PC-3 (cell line): ENCODE measurements around the gene DNHD1. TPM values are rescaled to one million over a fixed set of nuclear protein-coding genes. Genes with fewer than 3 reads are reported as not detected.

ENCODE experiments used
- ATAC-seq: fragments of 200-7000 bp; cut with Tn5 transposase; 2 replicates; pipeline ENCODE4 v1.9.1; 2020; ENCODE audit warnings: mild to moderate bottlenecking, moderate library complexity
- BruUV-seq: library from RNA; stranded (reverse); fragments of 400-500 nt; replicated peaks from 2 replicates; lab custom pipeline; 2021; lab: Mats Ljungman, UMichigan
- CTCF ChIA-PET: fragments of 300-600 bp; sonication (Branson Sonifier 250); formaldehyde crosslinking; loops from one replicate; lab custom pipeline; 2022; ENCODE audit warnings: antibody characterized with exemption; lab: Charles Lee
- POLR2A ChIA-PET: fragments of 300-600 bp; sonication (Branson Sonifier 250); formaldehyde crosslinking; loops from one replicate; lab custom pipeline; 2022; ENCODE audit warnings: antibody characterized with exemption; ENCODE audit not compliant: unreplicated experiment; lab: Charles Lee
- DNase-seq: peaks from one replicate; pipeline ENCODE4 v3.0.0-alpha.2; 2015
- H2AFZ ChIP-seq: fragments of 300-600 bp; sonication (generic); 2 replicates; pipeline ENCODE4 v1.6.0; 2016; ENCODE audit warnings: antibody characterized with exemption, low read length
- H3F3A ChIP-seq: fragments of 300-600 bp; sonication (generic); one replicate; pipeline ENCODE4 v1.6.0; 2017; ENCODE audit warnings: antibody characterized with exemption, low read length, control low read depth, mild to moderate bottlenecking; ENCODE audit not compliant: unreplicated experiment
- H3K27ac ChIP-seq: fragments of 300-600 bp; sonication (generic); 2 replicates; pipeline ENCODE4 v1.5.1; 2016; ENCODE audit warnings: mild to moderate bottlenecking, low read length
- H3K27me3 ChIP-seq: fragments of 300-600 bp; sonication (generic); 2 replicates; pipeline ENCODE4 v1.6.1; 2016; ENCODE audit warnings: low read length, mixed read lengths
- H3K36me3 ChIP-seq: fragments of 300-600 bp; sonication (generic); 2 replicates; pipeline ENCODE4 v1.6.1; 2016; ENCODE audit warnings: low read depth, mixed run types, low read length, mixed read lengths
- H3K4me1 ChIP-seq: fragments of 300-600 bp; sonication (generic); 2 replicates; pipeline ENCODE4 v1.5.1; 2016; ENCODE audit warnings: low read length; ENCODE audit not compliant: insufficient read depth
- H3K4me2 ChIP-seq: fragments of 300-600 bp; sonication (generic); 2 replicates; pipeline ENCODE4 v1.6.0; 2016; ENCODE audit warnings: low read length
- H3K4me3 ChIP-seq: fragments of 300-600 bp; sonication (generic); 2 replicates; pipeline ENCODE4 v1.5.1; 2016; ENCODE audit warnings: mild to moderate bottlenecking, low read length, mixed read lengths
- H3K79me2 ChIP-seq: fragments of 300-600 bp; sonication (generic); 2 replicates; pipeline ENCODE4 v1.6.1; 2017; ENCODE audit warnings: low read length, mixed read lengths
- H3K9ac ChIP-seq: fragments of 300-600 bp; sonication (generic); 2 replicates; pipeline ENCODE4 v1.6.0; 2016; ENCODE audit warnings: mild to moderate bottlenecking, low read length
- H3K9me2 ChIP-seq: fragments of 300-600 bp; sonication (generic); replicated peaks from 2 replicates; pipeline ENCODE4 v1.6.1; 2016; ENCODE audit warnings: mixed run types, low read length, mixed read lengths
- H3K9me3 ChIP-seq: fragments of 300-600 bp; sonication (generic); 2 replicates; pipeline ENCODE4 v1.6.1; 2016; ENCODE audit warnings: low read length, mixed read lengths
- H4K20me1 ChIP-seq: fragments of 300-600 bp; sonication (generic); 2 replicates; pipeline ENCODE4 v1.6.1; 2016; ENCODE audit warnings: low read length, mixed read lengths
- EZH2 ChIP-seq: fragments of 300-600 bp; sonication (generic); IDR thresholded peaks from one replicate; pipeline ENCODE4 v1.6.1; 2017; ENCODE audit warnings: antibody characterized with exemption, mild to moderate bottlenecking, low read length; ENCODE audit not compliant: unreplicated experiment
- EZH2phosphoT487 ChIP-seq: fragments of 300-600 bp; sonication (generic); IDR thresholded peaks from 2 replicates; pipeline ENCODE4 v1.6.1; 2018; ENCODE audit warnings: mild to moderate bottlenecking, antibody characterized with exemption, low read length, borderline replicate concordance
- intact Hi-C: fragments of 100-400 bp; cut with micrococcal nuclease; formaldehyde crosslinking; loops from 2 replicates; pipeline ENCODE4 v1.9.0; 2023
- total RNA-seq: library from RNA; depleted of rRNA; stranded (reverse); fragments of >200 nt; gene quantifications from 2 replicates; pipeline ENCODE4 v1.2.3, GENCODE V29; 2014
- TF ChIP-seq, protein P1 (sequence below): fragments of 300-600 bp; sonication (generic); conservative IDR thresholded peaks from 2 replicates; pipeline ENCODE4 v1.5.1; 2017; ENCODE audit warnings: antibody characterized with exemption, low read depth, mild to moderate bottlenecking, low read length

Gene DNHD1
- total RNA-seq, 1 experiment from 2014 or later = 9.3 TPM

DNA sequence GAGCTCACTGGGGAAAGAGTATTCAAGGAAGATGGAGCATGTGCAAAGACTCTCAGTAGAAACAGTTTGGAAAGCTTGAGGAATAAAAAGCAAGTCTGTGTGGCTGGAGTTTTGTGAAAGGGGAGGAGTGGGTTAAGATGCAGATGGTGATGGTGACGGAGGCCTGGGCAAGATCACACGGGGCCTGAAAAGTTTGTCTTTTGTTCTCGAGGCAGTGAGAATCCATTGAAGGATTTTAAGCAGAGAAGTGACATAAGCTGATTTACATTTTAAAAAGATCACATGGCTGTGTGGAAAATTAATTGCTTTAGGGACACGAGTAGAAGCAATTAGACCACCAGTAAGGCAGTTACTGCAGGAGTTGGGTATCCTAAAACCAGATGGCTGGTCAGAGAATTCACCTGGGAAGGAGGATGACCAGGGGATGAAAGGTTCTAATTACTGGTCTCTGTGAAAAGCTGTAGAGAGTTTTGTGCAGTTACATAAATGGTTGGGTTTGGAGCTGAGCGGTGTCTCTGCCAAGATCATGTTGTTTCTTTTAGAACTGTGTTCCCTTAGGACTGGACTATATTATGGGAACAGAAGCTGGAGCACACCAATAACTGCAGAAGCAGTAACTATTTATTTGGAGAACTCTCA, 99.3 kb downstream of the DNHD1 start:
- Histone ChIP-seq H3K9me3 (no peaks in the 10 kb centered on the region), H3K9ac (no peak overlapping the region), H3K9me2 (no peaks in the 10 kb centered on the region), H3K27ac (no peak overlapping the region), H3K79me2 (peaks cover 21% of the 10 kb centered on the region), H3K4me2 (no peak overlapping the region), H3K4me3 (no peak overlapping the region), H3K36me3 (peaks cover 40% of the 10 kb centered on the region; the same call in 1 of the 2 replicates), H3F3A (no peaks in the 10 kb centered on the region), H3K4me1 (no peaks in the 10 kb centered on the region), H4K20me1 (no peaks in the 10 kb centered on the region), H2AFZ (no peak overlapping the region), H3K27me3 (no peaks in the 10 kb centered on the region)
- BruUV-seq = no TSS peak
- intact Hi-C loops = no loop called here
- CTCF ChIA-PET = no interaction called here
- TF ChIP-seq EZH2phosphoT487 (no peak), EZH2 (no peak)
- TF ChIP-seq, protein P1, sequence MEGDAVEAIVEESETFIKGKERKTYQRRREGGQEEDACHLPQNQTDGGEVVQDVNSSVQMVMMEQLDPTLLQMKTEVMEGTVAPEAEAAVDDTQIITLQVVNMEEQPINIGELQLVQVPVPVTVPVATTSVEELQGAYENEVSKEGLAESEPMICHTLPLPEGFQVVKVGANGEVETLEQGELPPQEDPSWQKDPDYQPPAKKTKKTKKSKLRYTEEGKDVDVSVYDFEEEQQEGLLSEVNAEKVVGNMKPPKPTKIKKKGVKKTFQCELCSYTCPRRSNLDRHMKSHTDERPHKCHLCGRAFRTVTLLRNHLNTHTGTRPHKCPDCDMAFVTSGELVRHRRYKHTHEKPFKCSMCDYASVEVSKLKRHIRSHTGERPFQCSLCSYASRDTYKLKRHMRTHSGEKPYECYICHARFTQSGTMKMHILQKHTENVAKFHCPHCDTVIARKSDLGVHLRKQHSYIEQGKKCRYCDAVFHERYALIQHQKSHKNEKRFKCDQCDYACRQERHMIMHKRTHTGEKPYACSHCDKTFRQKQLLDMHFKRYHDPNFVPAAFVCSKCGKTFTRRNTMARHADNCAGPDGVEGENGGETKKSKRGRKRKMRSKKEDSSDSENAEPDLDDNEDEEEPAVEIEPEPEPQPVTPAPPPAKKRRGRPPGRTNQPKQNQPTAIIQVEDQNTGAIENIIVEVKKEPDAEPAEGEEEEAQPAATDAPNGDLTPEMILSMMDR = no peak
- ATAC-seq (no peak), DNase-seq (no peak)
- POLR2A ChIA-PET = no interaction called here

DNA sequence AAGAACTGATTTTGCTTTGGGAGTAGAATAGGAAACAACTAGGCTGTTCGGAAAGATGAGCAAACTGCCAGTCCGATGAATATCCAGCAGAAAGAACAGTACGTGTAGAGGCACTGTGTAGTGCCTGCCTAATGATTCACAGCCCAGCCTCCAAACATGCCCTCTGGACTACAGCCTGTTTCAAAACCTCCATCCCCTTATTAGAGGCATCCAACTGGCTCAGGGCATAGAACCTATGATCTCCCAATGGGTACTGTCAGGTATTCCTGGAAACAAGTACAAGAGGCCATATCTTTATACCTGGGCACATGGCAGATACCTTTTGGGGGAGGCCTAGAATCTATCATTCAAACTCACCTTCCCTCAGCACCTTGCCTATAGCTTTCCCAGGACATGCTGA, 101.5 kb downstream of the DNHD1 start:
- intact Hi-C loops = no loop called here
- DNase-seq (no peak), ATAC-seq (no peak)
- H3F3A ChIP-seq = no peaks in the 10 kb centered on the region
- H3K9me2 ChIP-seq = no peaks in the 10 kb centered on the region
- H3K4me3 ChIP-seq = no peak overlapping the region
- CTCF ChIA-PET = no interaction called here
- H3K27ac ChIP-seq = no peak overlapping the region
- no peak overlapping the region for H3K4me2 ChIP-seq
- no peak for TF ChIP-seq EZH2phosphoT487
- TF ChIP-seq EZH2 = no peak
- TF ChIP-seq, protein P1 = no peak
- peaks cover 8% of the 10 kb centered on the region; the same call in 1 of the 2 replicates for H3K4me1 ChIP-seq
- no peaks in the 10 kb centered on the region for H3K9me3 ChIP-seq
- H3K36me3 ChIP-seq = peaks cover 39% of the 10 kb centered on the region; the same call in 1 of the 2 replicates
- no peaks in the 10 kb centered on the region for H3K27me3 ChIP-seq
- BruUV-seq = no TSS peak
- no peak overlapping the region for H3K9ac ChIP-seq
- no peaks in the 10 kb centered on the region for H4K20me1 ChIP-seq
- POLR2A ChIA-PET = no interaction called here
- H3K79me2 ChIP-seq = peaks cover 42% of the 10 kb centered on the region
- no peak overlapping the region for H2AFZ ChIP-seq

DNA sequence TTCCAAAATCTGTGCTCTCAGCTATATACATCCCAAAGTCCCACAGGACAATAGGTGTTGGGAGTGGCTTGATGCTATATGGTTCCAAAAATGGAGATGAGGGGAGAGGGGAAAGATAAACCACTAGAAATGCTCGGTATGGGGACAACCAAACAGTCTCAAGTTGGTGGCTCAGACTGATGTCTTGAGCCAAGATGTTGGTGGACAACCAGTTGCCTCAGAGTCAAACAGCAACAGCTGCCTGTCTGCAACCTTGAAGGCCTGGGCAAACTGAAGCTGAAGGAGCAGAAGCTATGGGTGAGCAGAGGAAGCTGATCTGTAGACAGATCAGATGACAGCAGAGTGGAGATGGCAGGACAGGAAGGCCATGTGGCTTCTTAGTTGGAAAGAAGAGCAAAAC, 102.4 kb downstream of the DNHD1 start:
- Histone ChIP-seq H3F3A (no peaks in the 10 kb centered on the region), H3K4me2 (no peak overlapping the region), H3K27ac (no peak overlapping the region), H3K4me1 (peaks cover 8% of the 10 kb centered on the region; the same call in 1 of the 2 replicates), H3K9me2 (no peaks in the 10 kb centered on the region), H2AFZ (no peak overlapping the region), H3K4me3 (no peak overlapping the region), H3K9me3 (no peaks in the 10 kb centered on the region), H3K36me3 (peaks cover 35% of the 10 kb centered on the region; the same call in 1 of the 2 replicates), H3K9ac (no peak overlapping the region), H4K20me1 (no peaks in the 10 kb centered on the region), H3K27me3 (no peaks in the 10 kb centered on the region), H3K79me2 (peaks cover 50% of the 10 kb centered on the region)
- intact Hi-C loops = no loop called here
- no peak for TF ChIP-seq EZH2phosphoT487
- TF ChIP-seq EZH2 = no peak
- TF ChIP-seq, protein P1 = no peak
- BruUV-seq = no TSS peak
- ATAC-seq (no peak), DNase-seq (no peak)
- ChIA-PET POLR2A (no interaction called here), CTCF (no interaction called here)
